ENCODE measurements around the gene SND1.

DNA sequence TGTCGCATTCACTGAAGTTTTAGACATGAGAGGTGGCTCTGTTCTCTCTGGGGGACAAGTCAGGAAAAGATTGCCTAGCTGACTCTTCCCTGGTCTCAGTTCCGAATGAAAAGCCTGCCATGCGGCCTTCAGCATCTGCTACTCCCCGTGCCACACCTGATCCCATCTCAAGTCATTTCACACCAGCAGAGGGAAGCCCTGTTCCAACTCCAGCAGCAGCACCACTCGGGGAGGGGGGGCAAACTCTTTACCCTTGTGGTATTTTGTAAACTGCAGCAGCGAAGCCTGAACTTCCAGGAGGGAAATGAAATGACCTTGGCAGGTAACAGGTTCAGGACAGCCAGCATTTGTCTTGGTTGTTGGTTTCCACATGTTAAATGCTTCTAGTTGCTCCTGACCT lies 365.5 kb downstream of the SND1 start:
- TF ChIP-seq ELF4 (IDR thresholded peaks at IDR 0.05) (no peak), TARDBP (IDR thresholded peaks at IDR 0.05) (no peak), FOXK2 (IDR thresholded peaks at IDR 0.05) (no peak), SP1 (IDR thresholded peaks at IDR 0.05) (no peak), ARNT (IDR thresholded peaks at IDR 0.05) (no peak), LEF1 (IDR thresholded peaks at IDR 0.05; ENCODE audit: borderline replicate concordance) (no peak), HDGF (IDR thresholded peaks at IDR 0.05; ENCODE audit: borderline replicate concordance) (no peak), SUZ12 (IDR thresholded peaks at IDR 0.05) (no peak), FOXA1 (IDR thresholded peaks at IDR 0.05) (no peak), FOXM1 (IDR thresholded peaks at IDR 0.05; ENCODE audit: borderline replicate concordance) (no peak)
- TF ChIP-seq, protein P1, sequence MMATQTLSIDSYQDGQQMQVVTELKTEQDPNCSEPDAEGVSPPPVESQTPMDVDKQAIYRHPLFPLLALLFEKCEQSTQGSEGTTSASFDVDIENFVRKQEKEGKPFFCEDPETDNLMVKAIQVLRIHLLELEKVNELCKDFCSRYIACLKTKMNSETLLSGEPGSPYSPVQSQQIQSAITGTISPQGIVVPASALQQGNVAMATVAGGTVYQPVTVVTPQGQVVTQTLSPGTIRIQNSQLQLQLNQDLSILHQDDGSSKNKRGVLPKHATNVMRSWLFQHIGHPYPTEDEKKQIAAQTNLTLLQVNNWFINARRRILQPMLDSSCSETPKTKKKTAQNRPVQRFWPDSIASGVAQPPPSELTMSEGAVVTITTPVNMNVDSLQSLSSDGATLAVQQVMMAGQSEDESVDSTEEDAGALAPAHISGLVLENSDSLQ (IDR thresholded peaks at IDR 0.05): no peak
